GM18499 (cell line): ENCODE data around the gene SVIL.
"Not testable (repeated sequence)": the region's sequence is repeated elsewhere in the genome, so short reads cannot be mapped to it uniquely, and the experiment has no call there.

ENCODE experiments used
- ATAC-seq: cut with Tn5 transposase; IDR thresholded peaks from one replicate; pipeline ENCODE4 v1.9.1; 2021; ENCODE audit warnings: moderate number of reproducible peaks; ENCODE audit not compliant: insufficient read depth, unreplicated experiment

SVIL gene

DNA sequence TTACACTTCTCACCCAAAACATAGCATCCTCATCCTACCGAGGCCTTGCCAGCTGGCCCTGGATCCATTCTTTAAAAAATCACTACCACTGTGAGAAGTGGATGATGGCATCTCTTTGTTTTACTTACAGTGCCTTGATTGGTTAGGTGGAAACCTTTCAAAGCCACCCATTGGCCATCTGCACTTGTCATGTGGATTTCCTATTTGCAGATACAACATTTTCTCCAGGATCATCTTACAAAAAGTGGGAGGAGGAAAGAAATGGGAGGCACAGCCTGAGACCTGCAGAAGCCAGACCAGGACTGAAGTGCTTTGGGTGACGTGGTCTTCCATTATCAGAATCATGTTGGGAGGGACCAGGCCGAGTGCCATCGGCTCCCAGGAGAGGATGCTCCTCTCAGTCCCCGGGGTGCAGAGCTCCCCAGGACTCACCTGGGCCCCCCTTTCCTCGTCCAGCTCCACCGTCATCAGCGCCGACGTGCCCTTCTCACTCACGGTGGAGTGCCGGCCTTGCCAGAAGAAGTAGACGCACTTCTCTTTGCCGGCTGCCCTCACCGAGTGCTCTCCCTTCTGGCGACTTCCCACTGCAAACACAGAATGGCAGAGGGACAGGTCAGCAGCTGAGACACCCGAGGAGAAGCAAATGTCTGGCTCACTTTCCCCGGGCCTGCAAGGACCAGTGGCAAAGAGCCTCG is 161.2 kb downstream of the SVIL start:
- no peak for ATAC-seq

DNA sequence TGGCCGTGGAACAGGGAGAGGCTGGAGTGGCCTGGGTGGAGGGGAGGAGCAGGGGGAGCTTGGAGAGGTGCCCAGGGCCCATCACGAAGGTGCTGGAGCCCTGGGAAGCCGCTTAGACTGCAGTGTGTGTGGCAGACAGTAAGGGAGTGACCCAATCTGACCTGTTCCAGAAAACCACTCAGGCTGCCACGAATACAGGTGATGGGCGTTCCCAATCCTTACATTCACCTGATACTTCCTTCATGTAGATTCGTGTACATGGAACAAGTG is 161.7 kb downstream of the SVIL start:
- no peak for ATAC-seq

DNA sequence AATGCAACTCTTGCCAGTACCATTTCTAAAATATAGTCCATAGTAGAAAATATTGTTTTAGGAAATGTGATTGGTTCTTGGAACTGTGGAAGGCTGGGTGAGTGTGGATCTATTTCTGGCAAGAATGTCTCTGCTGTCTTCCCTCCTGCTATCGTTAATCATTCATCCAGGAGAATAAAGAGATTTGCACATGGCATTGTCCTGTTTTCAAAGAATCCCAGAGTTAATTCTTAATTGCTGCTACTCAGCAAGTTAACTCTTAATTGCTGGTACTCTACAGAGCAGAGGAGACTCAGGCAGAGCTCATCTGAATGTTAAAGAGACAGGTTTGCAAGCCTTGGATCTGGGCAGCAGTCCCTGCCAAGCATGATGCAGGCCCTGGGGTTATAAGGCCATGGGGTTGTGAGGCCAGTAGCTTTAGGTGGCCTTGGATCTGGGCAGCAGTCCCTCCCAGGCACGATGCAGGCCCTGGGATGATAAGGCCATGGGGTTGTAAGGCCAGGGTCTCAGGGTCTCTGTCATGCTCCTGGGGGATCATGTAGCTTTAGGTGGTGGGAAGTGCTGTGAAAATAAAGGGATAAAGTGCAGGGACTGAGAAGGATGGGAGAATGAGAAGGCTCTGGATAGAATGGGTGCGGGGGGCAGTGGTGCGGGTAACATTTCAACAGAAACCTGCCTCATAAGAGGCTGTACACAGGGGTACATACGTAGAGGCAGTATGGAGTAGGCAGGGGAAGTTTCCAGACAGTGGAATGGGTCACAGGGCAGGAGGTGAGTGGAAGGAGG is 162.3 kb downstream of the SVIL start:
- ATAC-seq: no peak

DNA sequence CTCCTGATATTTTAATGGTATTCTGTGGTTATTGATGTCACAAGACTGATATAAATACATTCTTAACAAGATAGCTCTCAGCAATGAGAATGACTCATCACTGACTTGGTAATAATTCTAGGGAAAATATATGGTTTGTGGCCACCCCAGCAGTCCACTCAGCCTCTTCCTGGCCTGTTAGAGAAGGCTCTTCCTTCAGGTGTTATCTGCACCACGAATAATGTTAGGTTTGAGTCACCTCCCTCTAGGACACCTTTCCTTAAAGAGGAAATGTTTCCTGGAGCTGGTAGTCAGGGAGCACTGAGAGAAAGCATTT is 163.3 kb downstream of the SVIL start:
- no peak for ATAC-seq

DNA sequence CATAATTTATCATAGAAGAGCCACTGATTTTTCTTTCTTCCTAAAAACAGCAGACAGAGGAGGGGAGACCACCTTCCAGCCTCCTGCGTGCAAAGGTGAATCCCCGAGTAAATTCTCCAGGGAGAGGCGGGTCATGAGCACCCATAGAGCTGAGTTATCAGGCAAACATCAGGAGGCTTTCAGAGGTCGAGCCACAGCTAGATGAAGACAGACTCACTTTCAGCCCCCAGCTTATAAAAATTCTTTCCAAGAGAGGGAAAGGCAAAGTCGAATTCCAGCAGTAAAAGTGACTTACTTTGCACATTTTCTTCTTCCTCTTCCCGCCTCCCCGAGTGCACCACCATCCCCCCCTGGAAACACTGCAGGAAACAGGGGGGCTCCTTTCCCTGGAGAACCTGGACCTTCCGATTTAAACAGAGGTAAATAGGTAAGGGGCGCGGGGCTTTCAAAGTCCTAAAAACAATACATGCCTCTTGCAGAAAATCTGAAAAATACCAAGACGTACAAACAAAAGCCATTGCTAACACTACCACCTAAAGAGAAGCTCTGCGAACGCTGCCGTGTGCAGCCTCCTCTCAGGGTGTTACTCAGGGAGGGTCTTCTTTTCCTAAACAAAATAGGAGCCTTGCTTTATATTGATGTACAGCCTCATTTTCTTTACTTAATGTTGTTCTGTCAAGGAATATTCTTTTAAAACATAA is 163.8 kb downstream of the SVIL start:
- no peak for ATAC-seq

DNA sequence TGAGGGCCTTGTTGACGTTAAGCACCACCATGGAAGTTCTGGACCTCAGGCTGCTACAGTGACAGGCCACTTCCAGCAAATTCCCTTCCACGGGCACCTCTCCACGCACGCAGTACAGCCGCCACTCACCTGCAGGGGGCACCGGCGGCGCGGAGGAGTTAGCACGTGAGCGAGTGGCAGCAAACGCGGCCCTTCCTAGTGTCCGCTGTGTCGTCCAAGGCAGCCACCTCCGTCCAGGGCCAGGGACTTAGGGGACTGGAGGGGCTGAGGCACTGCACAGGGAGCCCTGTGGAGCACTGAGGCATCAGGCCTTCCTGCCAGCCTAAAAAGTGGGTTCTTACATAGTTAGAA is 164.4 kb downstream of the SVIL start:
- ATAC-seq: no peak

DNA sequence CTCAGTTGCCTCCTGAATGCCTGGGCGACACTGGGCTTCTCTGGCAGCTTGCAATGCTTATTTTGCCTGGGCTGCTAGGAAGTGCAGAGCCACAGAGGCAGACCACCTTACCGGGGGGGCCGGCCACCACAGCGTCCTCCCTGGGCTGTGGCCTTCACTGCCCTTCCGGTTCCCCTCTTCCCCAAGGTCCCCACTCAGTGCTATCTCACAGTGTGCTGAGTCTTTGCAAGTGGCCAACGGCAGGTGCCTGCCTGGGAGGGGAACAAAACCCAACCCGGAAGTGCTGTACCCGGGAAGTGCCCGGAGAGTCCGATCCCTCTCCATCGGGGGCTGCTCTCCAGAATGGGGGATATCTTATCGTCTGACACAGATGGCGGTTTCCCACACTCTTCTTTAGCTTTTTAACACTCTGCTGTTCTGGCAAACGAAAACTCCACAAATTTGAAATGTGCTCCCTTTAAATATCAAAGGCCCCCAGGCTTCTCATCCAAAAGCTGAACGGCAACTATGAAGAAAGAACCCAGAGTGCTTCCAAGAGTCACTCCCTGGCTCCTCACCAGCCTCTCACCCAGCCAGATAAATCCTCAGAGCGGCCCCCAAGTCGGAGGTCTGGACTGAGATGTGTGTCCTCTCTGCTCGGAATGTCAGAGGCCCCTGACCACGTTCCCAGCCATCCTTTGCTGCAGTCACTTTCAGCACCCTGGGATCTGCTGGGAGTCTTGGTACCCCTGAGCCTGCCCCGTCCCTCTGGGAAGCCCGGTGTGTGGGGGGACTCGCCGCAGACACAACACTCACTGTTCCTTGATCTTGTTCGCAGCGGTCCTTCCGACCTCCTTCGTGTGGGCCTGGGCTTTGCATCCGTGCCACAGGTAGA is 165.1 kb downstream of the SVIL start:
- ATAC-seq: no peak

DNA sequence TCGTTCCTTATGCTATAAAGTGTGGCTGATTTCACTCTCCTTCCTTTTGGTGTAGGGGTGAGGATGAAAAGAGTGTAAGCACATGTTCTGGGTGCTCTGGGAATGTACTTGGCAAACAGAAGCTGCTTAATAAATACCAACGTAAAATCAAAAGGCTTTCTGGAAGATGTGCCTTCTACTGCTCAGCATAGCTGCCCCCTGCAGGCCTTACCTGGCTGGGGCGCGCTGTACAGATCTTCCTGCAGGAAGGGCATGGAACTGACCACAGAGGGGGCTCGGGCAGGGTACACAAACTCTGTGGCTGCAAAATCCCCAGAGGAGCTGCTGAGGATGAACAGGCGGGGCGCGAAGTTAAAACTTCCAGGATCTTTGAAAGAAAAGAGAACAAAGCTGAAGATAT is 169.4 kb downstream of the SVIL start:
- no peak for ATAC-seq

DNA sequence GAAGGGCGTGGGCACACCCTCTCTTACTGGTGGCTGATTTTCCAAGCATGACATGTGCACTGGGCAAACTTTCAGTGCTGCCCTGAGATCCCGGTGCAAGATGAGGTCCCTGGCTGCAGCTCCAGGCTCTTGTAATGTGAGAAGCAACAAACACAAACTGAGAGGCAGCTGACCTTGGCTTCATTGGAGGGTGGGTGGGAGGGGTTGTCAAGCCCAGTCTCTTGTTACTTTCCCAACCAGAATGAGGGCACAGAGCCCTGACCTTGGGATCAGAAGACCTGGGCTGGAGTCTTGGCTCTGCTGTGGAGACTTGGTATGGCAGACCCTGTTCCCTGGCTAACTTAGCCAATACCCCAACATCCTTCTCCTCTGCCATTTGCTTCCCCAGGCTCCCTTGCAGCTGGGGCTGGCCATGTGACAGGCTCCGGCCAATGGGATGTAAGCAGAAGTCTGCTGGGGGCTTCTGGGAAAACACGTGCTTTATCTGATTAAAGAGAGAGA is 170.1 kb downstream of the SVIL start:
- not testable (repeated sequence) for ATAC-seq

DNA sequence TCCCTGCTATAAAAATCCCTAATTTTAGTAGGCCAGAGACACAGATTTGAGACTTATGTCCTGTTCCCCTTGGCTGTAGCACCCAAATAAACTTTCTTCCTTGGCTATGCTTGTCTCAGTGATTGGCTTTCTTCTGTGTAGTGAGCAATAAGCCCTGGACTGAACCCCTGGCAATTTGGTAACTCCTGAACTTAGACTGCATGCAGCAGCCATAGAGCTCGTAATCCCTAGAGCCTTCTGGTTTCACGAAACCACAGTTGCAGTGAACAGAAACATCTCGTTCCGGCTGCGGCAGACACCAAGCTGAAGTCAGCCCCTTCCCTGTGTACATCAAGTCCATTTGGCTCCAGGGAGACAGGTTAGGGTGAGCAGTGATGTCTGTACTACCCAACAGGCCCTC is 173.7 kb downstream of the SVIL start:
- no peak for ATAC-seq

DNA sequence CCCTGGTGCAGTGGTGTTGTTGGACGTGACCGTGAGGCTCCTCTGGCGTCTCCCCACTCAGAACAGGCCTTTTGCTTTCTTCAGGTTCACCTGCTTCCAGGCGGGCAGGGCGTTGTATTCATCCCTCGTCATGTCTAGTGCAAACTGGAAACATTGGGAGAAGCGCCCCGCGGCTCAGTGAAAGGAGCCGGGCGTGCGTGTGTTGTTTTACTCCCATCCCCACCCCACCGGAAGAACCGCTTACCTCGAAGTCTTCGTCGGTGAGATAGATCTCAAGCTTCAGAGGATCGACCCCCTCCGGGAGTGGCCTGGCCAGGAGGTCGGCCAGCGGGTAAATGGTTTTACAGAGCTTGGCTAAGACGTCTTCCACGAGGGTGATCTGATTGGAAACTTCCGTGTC is 176.6 kb downstream of the SVIL start:
- ATAC-seq: not testable (repeated sequence)

DNA sequence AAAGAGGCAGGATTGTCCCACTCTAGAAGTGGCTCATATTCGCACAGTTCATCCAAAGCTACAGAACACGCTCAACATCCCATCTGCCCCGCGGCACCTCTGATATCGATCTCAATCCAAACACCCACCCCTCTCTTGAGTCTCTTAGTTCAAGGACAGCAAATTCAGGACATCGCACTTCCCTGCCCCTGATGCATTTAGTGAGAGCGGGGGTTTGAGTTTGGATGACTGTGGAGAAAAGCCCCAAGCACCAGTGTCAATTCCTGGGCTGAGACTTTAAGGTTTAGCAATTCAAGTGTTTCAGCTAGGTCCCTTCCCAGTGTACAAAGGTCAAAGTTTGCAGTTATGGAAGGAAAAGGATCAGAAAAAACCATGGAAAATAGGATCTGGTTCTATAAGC is 179.7 kb downstream of the SVIL start:
- ATAC-seq: no peak

DNA sequence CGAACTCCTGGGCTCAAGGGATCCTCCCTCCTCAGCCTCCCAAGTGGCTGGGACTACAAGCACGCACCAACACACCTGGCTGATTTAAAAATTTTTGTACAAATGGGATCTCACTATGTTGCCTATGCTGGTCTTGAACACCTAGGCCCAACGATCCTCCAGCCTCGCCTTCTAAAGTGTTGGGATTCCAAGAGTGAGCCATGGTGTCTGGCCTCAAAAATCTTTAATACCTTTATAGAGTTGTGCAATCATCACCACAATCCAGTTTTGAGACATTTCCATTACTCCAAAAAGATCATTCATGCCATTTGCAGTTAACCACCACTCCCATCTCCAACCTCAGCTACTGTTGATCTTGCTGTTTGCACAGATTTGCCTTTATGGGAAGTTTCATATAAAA is 180.5 kb downstream of the SVIL start:
- ATAC-seq: no peak

DNA sequence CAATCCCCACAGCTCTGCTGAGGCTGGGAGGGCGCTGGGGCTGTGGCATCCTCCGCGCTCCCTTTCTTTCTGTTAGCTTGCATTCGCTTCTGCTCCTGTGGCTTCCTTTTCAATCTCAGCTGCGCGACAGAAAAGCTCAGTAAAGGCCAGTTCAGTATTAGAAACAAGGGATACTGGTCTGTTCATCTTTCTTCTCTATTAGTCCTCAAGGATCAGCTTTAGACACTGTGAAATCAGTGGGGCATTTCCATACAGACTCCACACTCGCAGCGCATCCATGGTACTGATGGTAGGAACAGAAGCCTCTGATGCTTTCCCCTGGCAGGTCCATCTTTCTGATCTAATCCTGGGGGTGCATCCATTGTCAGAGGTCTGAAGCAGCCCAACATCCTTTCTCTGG is 182.2 kb downstream of the SVIL start:
- no peak for ATAC-seq

DNA sequence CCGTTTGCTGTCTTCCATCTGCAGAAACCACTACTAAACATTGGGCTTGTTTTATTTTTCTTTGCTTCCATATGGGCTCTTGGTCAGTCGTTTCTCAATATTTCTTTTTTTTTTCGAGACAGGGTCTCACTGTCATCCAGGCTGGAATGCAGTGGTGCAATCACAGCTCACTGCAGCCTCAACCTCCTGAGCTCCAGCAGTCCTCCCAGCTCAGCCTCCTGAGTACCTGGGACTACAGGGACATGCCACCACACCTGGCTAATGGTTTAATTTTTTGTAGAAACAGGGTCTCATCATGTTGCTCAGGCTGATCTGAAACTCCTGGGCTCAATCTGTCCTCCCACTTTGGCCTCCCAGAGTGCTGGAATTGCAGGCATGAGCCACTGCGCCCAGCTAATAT is 182.8 kb downstream of the SVIL start:
- ATAC-seq: no peak

DNA sequence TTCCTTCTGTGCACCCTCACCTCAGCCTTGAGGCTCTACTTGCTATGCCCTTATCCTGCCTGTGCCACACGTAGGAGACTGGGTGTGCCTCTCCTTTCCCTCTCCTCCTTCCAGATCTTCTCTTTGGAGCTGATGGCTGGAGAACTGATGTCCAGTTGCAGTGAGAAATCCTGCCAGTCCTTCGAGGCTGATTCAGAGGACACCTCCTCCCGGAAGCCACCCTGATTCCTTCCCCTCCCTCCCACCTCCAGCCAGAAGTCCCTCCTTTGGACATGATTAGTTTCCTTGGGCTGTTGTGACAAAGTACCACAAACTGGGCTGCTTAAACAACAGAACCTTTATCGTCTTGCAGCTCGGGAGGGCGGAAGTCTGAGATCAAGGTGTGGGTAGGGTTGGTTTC is 184.4 kb downstream of the SVIL start:
- ATAC-seq: no peak

DNA sequence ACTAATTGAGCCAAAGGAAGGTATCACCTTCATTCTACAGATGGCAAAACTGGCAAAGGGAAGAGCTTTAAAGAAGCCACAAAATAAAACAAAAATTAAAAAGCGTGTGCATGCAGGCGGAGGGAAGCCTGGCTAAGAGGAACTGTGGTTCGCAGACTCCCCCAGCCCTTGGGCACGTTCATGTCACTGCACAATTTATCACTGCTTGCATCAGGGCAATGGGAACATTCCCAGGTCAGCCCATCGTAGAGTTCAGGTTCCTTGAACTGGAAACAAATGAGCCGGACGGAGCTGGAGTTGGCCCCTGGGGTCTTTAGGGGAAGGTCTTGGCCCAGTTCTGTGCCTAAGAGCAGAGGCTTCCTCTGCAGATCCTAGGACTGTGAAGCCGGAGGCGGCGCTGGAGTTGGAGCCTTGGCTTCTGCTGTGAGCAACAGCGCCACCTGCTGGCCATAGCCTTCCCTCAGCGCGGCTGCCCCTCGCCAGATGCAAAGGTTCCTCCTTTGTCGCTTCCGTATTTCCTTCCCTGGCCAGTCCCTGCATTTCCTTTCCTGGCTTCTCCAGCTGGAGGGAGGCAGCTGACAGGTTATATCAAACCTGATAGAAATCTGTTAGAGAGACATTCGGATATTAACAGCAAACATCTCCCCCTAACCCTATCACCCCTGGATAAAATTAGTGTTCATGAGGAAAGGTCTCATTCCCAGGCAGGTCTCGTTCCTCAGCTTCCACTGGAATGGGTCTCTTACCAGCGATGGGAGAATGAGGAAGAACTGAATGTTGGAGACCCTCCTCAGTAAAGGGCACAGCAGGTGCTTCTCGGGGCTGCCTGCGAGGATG is 185.8 kb downstream of the SVIL start:
- ATAC-seq: peak; percentile 64

DNA sequence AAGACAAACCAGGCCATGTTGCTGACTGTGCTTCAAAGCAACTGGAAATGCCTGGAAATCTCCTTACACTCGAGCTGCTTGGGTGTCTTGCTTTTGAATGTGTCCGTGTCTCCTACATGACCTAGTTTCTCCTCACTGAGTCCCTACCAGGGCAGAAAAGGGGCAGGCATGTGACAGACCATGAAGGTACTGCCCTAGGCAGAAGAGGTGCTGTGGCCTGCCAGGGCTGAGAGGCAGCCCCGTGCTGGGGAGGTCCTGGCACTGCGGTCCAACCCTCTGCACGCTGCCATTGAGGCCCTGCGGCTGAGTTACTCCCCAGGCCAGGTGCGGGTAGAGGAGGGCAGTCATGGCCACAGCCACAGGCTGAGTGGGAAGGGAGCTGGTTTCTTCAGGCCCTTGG is 186.6 kb downstream of the SVIL start:
- no peak for ATAC-seq

DNA sequence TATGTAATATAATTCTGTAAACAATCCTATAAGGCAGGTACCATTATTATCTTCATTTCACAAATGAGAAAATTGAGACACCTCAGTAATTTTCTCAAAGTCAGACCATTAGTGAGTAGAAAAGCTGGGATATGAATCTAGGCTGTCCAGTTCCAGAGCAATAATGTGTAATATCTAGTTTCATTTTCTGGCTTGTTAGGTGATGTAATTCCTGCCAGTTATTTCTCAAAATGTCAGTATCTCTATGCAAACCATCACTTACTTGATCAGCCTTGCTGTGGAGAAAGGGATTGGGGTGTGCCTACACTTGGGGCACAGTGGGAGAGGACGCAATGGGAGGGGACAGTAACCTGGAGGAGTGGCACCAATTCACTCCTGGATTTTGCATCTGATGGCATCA is 188.4 kb downstream of the SVIL start:
- ATAC-seq: no peak
